Activated T-helper 2 cell treated with anti-CD3 and anti-CD28 coated beads, Interferon-gamma antibody, Interleukin-2, Interleukin-4, amounts not matched to agents 10 μg/mL and 5 μg/mL and 100 μg/mL, durations not matched to agents 14 hours and 24 hours and 36 hours (primary cell): ENCODE data around the gene MAP3K2. TPM values are rescaled to one million over a fixed set of nuclear protein-coding genes. Genes with fewer than 3 reads are reported as not detected.

Source experiments
- DNase-seq: peaks from one replicate; pipeline ENCODE4 v3.0.0; 2021; ENCODE audit warnings: low spot score
- H3K27ac Mint-ChIP-seq: one replicate; pipeline ENCODE4 v1.8.0; 2021; ENCODE audit warnings: mixed read lengths
- H3K27me3 Mint-ChIP-seq: one replicate; pipeline ENCODE4 v1.8.0; 2021; ENCODE audit warnings: low read depth, mixed read lengths
- H3K36me3 Mint-ChIP-seq: one replicate; pipeline ENCODE4 v1.8.0; 2021; ENCODE audit warnings: low read depth, mixed read lengths
- H3K4me1 Mint-ChIP-seq: one replicate; pipeline ENCODE4 v1.8.0; 2021; ENCODE audit warnings: low read depth, mixed read lengths
- H3K4me3 Mint-ChIP-seq: one replicate; pipeline ENCODE4 v1.8.0; 2021; ENCODE audit warnings: low read depth, mild to moderate bottlenecking, moderate library complexity, mixed read lengths
- H3K9me3 Mint-ChIP-seq: one replicate; pipeline ENCODE4 v1.8.0; 2021; ENCODE audit warnings: mixed read lengths
- intact Hi-C: fragments of 100-400 bp; cut with micrococcal nuclease; formaldehyde crosslinking; loops from one replicate; pipeline ENCODE4 v1.15.1; 2023
- total RNA-seq: library from RNA; stranded (reverse); gene quantifications from 2 replicates; pipeline ENCODE4 v1.2.3, GENCODE V29; 2022

The MAP3K2 gene
- total RNA-seq, 1 donor from 2014 or later: 51.3 TPM

GRCh38 chr2:127379712-127380355, 7.9 kb downstream of the MAP3K2 start:
- Mint-ChIP-seq H3K27ac (no peak overlapping the region), H3K4me3 (no peak overlapping the region), H3K4me1 (peaks cover 41% of the 10 kb centered on the region)

DNA sequence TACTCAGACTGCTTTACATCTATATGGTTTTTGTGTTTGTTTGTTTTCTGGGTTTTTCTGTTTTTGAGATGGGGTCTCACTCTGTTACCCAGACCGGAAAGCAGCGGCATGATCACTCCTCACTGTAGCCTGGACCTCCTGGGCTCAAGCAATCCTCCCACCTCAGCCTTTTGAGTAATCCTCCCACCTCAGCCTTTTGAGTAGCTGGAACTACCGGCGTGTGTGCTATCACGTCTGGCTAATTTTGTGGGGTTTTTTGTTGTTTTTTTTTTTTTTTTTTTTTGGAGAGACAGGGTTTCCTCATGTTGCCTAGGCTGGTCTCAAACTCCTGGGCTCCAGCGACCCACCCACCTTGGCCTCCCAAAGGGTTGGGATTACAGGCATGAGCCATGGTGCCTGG, 9.1 kb downstream of the MAP3K2 start:
- Mint-ChIP-seq H3K36me3 (peaks cover 42% of the 10 kb centered on the region), H3K27me3 (no peaks in the 10 kb centered on the region), H3K27ac (no peak overlapping the region), H3K9me3 (peaks cover 26% of the 10 kb centered on the region), H3K4me3 (no peak overlapping the region), H3K4me1 (peaks cover 34% of the 10 kb centered on the region)
- no peak for DNase-seq
- intact Hi-C loops: no loop called here

More at GRCh38 chr2:127379712-127380355, 7.9 kb downstream of the MAP3K2 start:
- no peaks in the 10 kb centered on the region for H3K27me3 Mint-ChIP-seq
- H3K9me3 Mint-ChIP-seq: peaks cover 16% of the 10 kb centered on the region
- intact Hi-C loops: no loop called here
- DNase-seq: no peak
- peaks cover 40% of the 10 kb centered on the region for H3K36me3 Mint-ChIP-seq

DNA sequence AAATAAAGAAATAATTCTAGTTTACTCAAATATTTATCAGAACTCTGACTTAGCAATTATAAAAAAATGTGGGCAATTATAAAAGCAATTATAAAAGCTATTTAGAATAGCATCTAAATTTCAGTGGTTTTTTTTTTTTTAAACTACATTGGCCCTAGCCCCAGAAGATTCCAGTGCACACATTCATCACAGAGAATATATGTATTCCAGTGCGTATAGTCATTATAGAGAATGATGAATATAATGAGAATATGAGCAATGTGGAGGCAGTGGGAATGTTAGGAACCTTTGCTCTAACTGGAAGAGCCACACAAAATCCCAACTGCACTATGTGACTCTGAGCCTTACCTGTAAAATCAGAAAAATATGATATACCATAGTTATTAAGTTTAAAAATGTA, 10.5 kb downstream of the MAP3K2 start:
- intact Hi-C loops: no loop called here
- DNase-seq: no peak
- Mint-ChIP-seq H3K27me3 (no peaks in the 10 kb centered on the region), H3K9me3 (peaks cover 40% of the 10 kb centered on the region), H3K4me1 (peaks cover 27% of the 10 kb centered on the region), H3K27ac (no peak overlapping the region), H3K36me3 (peaks cover 47% of the 10 kb centered on the region), H3K4me3 (no peak overlapping the region)

DNA sequence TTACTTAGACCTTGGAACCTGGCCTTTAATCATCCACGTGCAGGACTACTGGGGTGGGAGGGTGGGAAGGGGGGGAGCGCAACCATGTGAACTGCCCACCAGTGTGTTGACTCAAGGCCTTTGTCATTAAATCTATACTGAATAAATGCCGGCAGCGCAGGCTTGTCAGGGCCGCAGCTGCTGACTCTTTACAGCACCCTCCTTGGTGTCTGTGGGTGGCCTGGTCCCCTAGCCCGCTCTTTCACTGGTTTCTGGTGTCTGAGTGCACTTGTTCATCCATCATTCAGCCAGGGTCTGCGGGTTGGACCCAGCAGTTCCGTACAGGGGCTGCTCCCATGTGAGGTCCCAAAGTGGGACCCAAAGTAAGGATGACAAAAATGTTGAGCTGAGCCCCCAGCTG, 11.5 kb downstream of the MAP3K2 start:
- intact Hi-C loops: no loop called here
- H3K4me3 Mint-ChIP-seq: no peak overlapping the region
- peaks cover 47% of the 10 kb centered on the region for H3K9me3 Mint-ChIP-seq
- H3K27me3 Mint-ChIP-seq: no peaks in the 10 kb centered on the region
- peaks cover 19% of the 10 kb centered on the region for H3K4me1 Mint-ChIP-seq
- H3K36me3 Mint-ChIP-seq: peaks cover 57% of the 10 kb centered on the region
- DNase-seq: no peak
- no peak overlapping the region for H3K27ac Mint-ChIP-seq

- DNase-seq: no peak
- Mint-ChIP-seq H3K4me1 (peaks cover 7% of the 10 kb centered on the region), H3K27ac (no peak overlapping the region), H3K4me3 (no peak overlapping the region), H3K27me3 (no peaks in the 10 kb centered on the region), H3K36me3 (peaks cover 71% of the 10 kb centered on the region), H3K9me3 (peaks cover 59% of the 10 kb centered on the region)
- intact Hi-C loops: no loop called here
Observed at GRCh38 chr2:127373362-127374083, 14.3 kb downstream of the MAP3K2 start.

- H3K27ac Mint-ChIP-seq: no peak overlapping the region
- H3K4me1 Mint-ChIP-seq: peaks cover 2% of the 10 kb centered on the region
Observed at GRCh38 chr2:127371037-127371436, 16.7 kb downstream of the MAP3K2 start.

DNA sequence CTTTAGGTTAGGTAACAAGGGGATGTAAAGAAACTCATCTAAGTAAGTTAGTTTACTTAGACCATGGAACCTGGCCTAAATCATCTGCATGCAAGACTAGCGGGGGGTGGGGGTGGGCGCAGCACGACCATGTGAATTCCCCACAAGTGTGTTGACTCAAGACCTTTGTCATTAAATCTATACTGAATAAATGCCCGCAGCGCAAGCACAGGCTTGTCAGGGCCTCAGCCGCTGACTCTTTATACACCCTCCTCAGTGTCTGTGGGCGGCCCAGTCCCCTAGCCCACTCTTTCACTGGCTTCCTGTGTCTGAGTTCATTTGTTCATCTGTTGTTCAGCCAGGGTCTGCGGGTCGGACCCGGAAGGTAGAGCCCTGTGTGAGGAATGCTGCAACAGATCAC, 17.8 kb downstream of the MAP3K2 start:
- peaks cover 51% of the 10 kb centered on the region for H3K36me3 Mint-ChIP-seq
- intact Hi-C loops: no loop called here
- no peak overlapping the region for H3K27ac Mint-ChIP-seq
- H3K4me3 Mint-ChIP-seq: no peak overlapping the region
- no peak for DNase-seq
- H3K27me3 Mint-ChIP-seq: no peaks in the 10 kb centered on the region
- H3K4me1 Mint-ChIP-seq: peaks cover 8% of the 10 kb centered on the region
- H3K9me3 Mint-ChIP-seq: peaks cover 43% of the 10 kb centered on the region

More at GRCh38 chr2:127371037-127371436, 16.7 kb downstream of the MAP3K2 start:
- Mint-ChIP-seq H3K36me3 (peaks cover 58% of the 10 kb centered on the region), H3K9me3 (peaks cover 49% of the 10 kb centered on the region), H3K27me3 (no peaks in the 10 kb centered on the region), H3K4me3 (no peak overlapping the region)
- intact Hi-C loops: no loop called here
- no peak for DNase-seq

DNA sequence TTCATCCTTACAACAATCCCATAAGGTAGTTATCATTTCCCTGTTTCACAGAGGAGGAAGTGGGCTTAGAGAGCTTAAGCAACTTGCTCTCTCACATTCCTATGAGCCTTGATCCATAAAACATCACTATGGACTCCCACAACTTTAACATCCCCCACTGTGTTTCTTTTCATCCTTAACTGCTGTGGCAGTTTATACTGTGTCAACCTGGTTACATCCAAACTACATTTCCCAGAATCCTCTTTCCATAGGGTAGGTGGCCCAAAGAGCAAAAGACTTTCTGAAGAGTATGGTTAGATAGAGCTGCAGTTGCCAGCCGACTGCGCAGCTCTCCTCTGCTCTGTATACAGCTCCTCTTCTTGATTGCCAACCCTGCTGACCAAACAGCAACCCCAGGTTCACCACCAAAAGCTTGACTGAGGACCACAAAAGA, 22.5 kb downstream of the MAP3K2 start:
- no peak overlapping the region for H3K27ac Mint-ChIP-seq
- H3K27me3 Mint-ChIP-seq: no peaks in the 10 kb centered on the region
- no peak for DNase-seq
- intact Hi-C loops: no loop called here
- H3K4me3 Mint-ChIP-seq: no peak overlapping the region
- peaks cover 5% of the 10 kb centered on the region for H3K9me3 Mint-ChIP-seq
- H3K36me3 Mint-ChIP-seq: peaks cover 7% of the 10 kb centered on the region
- H3K4me1 Mint-ChIP-seq: peaks cover 25% of the 10 kb centered on the region

- H3K27ac Mint-ChIP-seq: no peak overlapping the region
- no peak overlapping the region for H3K4me3 Mint-ChIP-seq
- DNase-seq: no peak
- H3K36me3 Mint-ChIP-seq: no peaks in the 10 kb centered on the region
- intact Hi-C loops: no loop called here
- no peaks in the 10 kb centered on the region for H3K27me3 Mint-ChIP-seq
- H3K4me1 Mint-ChIP-seq: peaks cover 34% of the 10 kb centered on the region
- H3K9me3 Mint-ChIP-seq: no peaks in the 10 kb centered on the region
Observed at GRCh38 chr2:127362971-127363370, 24.8 kb downstream of the MAP3K2 start.

- no peak for DNase-seq
- no peak overlapping the region for H3K4me3 Mint-ChIP-seq
- intact Hi-C loops: no loop called here
- H3K9me3 Mint-ChIP-seq: no peaks in the 10 kb centered on the region
- no peak overlapping the region for H3K27ac Mint-ChIP-seq
- no peaks in the 10 kb centered on the region for H3K36me3 Mint-ChIP-seq
- H3K27me3 Mint-ChIP-seq: no peaks in the 10 kb centered on the region
- peaks cover 38% of the 10 kb centered on the region for H3K4me1 Mint-ChIP-seq
Observed at GRCh38 chr2:127361929-127362885, 25.6 kb downstream of the MAP3K2 start.

- intact Hi-C loops: no loop called here
- Mint-ChIP-seq H3K27me3 (no peaks in the 10 kb centered on the region), H3K27ac (no peak overlapping the region), H3K36me3 (peaks cover 4% of the 10 kb centered on the region), H3K9me3 (no peaks in the 10 kb centered on the region), H3K4me3 (no peak overlapping the region), H3K4me1 (peaks cover 43% of the 10 kb centered on the region)
- DNase-seq: no peak
Observed at GRCh38 chr2:127360242-127360641, 27.5 kb downstream of the MAP3K2 start.

DNA sequence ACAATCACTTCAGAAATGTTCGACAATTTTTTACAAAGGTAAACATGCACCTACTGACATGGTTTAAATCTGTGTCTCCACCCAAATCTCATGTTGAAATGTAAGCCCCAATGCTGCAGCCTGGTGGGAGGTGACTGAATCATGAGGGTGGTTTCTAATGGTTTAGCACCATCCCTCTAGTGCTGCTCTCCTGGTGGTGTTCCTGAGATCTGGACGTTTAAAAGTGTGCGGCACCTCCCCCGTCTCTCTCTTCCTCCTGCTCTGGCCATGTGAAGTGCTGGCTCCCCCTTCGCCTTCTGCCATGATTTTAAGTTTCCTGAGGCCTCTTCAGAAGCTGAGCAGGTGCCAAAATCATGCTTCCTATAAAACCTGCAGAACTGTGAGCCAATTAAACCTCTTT, 28.3 kb downstream of the MAP3K2 start:
- Mint-ChIP-seq H3K4me1 (peaks cover 44% of the 10 kb centered on the region), H3K36me3 (peaks cover 4% of the 10 kb centered on the region), H3K4me3 (no peak overlapping the region), H3K9me3 (no peaks in the 10 kb centered on the region), H3K27me3 (no peaks in the 10 kb centered on the region), H3K27ac (no peak overlapping the region)
- intact Hi-C loops: no loop called here
- no peak for DNase-seq
